Measurements from ENCODE around the gene FARP1. TPM values are rescaled to one million over a fixed set of nuclear protein-coding genes. Genes with fewer than 3 reads are reported as not detected.

Gene FARP1
- polyA plus RNA-seq, 1 of the 3 experiments (the other 2 are of a cell fraction) = 12.0 TPM

DNA sequence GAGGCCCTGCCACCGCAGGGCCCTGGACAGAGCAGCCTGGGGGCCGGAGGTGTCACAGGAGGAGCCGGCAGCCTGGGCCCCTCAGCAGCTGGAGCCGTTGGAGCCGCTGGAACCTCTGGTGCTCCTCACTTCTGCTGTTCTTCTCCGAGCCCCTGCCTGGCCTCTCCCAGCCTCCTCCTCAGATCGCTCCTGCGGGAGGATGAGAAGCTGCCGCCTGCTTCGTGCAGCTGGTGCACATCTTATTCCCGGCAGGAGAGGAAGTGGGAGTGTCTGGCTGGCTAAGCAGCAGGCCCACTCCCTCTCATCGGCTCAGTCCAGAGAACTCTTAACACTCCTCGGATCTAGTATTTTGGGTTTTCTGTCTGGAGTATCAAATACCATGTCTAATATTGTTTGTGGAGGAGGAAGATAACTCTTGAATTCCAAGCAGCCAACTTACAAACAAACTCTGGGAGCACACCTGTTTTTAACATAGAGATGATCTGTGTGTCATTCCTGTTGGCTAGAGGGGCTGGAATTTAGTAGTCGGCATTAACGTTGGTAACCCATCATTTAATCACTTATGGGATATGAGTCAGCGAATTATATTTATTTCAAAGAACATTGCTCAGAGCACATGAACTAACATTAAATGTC lies 71.2 kb downstream of the FARP1 start (continued):
- TF ChIP-seq, protein P1, sequence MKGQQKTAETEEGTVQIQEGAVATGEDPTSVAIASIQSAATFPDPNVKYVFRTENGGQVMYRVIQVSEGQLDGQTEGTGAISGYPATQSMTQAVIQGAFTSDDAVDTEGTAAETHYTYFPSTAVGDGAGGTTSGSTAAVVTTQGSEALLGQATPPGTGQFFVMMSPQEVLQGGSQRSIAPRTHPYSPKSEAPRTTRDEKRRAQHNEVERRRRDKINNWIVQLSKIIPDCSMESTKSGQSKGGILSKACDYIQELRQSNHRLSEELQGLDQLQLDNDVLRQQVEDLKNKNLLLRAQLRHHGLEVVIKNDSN (IDR thresholded peaks at IDR 0.05; ENCODE audit: borderline replicate concordance, low read depth) = no peak

DNA sequence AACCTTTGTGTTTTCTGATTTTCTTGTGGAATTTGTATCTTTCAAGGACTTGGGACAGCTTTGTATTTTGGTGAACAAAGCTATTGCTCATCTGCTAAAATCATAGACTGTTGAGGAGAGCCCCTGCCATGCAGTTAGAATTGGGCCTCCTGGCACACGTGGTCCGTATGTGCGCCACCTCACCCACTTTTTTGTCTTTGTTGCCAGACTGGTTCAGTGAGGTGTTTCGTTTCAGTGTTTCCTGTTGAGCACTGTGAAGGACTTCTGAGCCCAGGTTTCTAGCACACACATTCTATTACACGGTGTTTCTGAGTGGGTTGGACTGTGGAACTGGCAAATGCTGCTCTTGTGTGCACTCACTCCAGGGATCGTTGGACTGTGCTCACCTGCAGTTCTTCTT lies 71.8 kb downstream of the FARP1 start:
- no peak overlapping the region for H3K9ac ChIP-seq
- H3K4me3 ChIP-seq (ENCODE audit: low read depth in 2 of 2, low read length in 1 of 2) = no peak overlapping the region
- H2AFZ ChIP-seq (ENCODE audit: low read depth) = no peak overlapping the region
- no peaks in the 10 kb centered on the region for H3K9me2 ChIP-seq
- 87% methylated on average over 6 of the region's 6 CpGs for WGBS (ENCODE audit: low lambda C conversion rate)
- H4K20me1 ChIP-seq (ENCODE audit: insufficient read depth) = no peaks in the 10 kb centered on the region
- ChIA-PET CTCF (interaction anchor here (1.0 kb wide), 1 partner anchor 25 kb away, joined by 3 read pairs; no protein-coding TSS in a partner anchor), POLR2A (no interaction called here)
- peaks cover 22% of the 10 kb centered on the region for H3F3A ChIP-seq (replicated peaks; ENCODE audit: insufficient read depth)
- H3K4me2 ChIP-seq = peak overlapping the region; percentile 56; the same call in 1 of the 2 replicates
- peak overlapping the region; percentile 50 to 72; a peak in 3 of 4 replicates for H3K27ac ChIP-seq (ENCODE audit: low read depth in 2 of 2, low read length in 1 of 2)
- peaks cover 0 to 3% of the 10 kb centered on the region in 2 experiments for H3K36me3 ChIP-seq (replicated peaks in 1 of 2; ENCODE audit: control insufficient read depth in 1 of 2, insufficient read depth in 2 of 2, low read length in 1 of 2)
- TF ChIP-seq, protein P2, sequence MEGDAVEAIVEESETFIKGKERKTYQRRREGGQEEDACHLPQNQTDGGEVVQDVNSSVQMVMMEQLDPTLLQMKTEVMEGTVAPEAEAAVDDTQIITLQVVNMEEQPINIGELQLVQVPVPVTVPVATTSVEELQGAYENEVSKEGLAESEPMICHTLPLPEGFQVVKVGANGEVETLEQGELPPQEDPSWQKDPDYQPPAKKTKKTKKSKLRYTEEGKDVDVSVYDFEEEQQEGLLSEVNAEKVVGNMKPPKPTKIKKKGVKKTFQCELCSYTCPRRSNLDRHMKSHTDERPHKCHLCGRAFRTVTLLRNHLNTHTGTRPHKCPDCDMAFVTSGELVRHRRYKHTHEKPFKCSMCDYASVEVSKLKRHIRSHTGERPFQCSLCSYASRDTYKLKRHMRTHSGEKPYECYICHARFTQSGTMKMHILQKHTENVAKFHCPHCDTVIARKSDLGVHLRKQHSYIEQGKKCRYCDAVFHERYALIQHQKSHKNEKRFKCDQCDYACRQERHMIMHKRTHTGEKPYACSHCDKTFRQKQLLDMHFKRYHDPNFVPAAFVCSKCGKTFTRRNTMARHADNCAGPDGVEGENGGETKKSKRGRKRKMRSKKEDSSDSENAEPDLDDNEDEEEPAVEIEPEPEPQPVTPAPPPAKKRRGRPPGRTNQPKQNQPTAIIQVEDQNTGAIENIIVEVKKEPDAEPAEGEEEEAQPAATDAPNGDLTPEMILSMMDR (IDR thresholded peaks at IDR 0.05) = no peak
- TF ChIP-seq YY1 (IDR thresholded peaks at IDR 0.05; ENCODE audit: low read depth) = no peak
- no peak for TF ChIP-seq JUND (IDR thresholded peaks at IDR 0.05)
- TF ChIP-seq, protein P3, sequence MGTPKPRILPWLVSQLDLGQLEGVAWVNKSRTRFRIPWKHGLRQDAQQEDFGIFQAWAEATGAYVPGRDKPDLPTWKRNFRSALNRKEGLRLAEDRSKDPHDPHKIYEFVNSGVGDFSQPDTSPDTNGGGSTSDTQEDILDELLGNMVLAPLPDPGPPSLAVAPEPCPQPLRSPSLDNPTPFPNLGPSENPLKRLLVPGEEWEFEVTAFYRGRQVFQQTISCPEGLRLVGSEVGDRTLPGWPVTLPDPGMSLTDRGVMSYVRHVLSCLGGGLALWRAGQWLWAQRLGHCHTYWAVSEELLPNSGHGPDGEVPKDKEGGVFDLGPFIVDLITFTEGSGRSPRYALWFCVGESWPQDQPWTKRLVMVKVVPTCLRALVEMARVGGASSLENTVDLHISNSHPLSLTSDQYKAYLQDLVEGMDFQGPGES (IDR thresholded peaks at IDR 0.05; ENCODE audit: low read depth, low read length) = no peak
- TF ChIP-seq, protein P4, sequence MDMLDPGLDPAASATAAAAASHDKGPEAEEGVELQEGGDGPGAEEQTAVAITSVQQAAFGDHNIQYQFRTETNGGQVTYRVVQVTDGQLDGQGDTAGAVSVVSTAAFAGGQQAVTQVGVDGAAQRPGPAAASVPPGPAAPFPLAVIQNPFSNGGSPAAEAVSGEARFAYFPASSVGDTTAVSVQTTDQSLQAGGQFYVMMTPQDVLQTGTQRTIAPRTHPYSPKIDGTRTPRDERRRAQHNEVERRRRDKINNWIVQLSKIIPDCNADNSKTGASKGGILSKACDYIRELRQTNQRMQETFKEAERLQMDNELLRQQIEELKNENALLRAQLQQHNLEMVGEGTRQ (IDR thresholded peaks at IDR 0.05; ENCODE audit: borderline replicate concordance, low read depth, low read length) = no peak
- TF ChIP-seq, protein P5, sequence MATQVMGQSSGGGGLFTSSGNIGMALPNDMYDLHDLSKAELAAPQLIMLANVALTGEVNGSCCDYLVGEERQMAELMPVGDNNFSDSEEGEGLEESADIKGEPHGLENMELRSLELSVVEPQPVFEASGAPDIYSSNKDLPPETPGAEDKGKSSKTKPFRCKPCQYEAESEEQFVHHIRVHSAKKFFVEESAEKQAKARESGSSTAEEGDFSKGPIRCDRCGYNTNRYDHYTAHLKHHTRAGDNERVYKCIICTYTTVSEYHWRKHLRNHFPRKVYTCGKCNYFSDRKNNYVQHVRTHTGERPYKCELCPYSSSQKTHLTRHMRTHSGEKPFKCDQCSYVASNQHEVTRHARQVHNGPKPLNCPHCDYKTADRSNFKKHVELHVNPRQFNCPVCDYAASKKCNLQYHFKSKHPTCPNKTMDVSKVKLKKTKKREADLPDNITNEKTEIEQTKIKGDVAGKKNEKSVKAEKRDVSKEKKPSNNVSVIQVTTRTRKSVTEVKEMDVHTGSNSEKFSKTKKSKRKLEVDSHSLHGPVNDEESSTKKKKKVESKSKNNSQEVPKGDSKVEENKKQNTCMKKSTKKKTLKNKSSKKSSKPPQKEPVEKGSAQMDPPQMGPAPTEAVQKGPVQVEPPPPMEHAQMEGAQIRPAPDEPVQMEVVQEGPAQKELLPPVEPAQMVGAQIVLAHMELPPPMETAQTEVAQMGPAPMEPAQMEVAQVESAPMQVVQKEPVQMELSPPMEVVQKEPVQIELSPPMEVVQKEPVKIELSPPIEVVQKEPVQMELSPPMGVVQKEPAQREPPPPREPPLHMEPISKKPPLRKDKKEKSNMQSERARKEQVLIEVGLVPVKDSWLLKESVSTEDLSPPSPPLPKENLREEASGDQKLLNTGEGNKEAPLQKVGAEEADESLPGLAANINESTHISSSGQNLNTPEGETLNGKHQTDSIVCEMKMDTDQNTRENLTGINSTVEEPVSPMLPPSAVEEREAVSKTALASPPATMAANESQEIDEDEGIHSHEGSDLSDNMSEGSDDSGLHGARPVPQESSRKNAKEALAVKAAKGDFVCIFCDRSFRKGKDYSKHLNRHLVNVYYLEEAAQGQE (IDR thresholded peaks at IDR 0.05; ENCODE audit: low read depth, low read length) = no peak
- no peak for TF ChIP-seq RFX5 (IDR thresholded peaks at IDR 0.05; ENCODE audit: low read length)
- TF ChIP-seq, protein P6, sequence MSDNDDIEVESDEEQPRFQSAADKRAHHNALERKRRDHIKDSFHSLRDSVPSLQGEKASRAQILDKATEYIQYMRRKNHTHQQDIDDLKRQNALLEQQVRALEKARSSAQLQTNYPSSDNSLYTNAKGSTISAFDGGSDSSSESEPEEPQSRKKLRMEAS (IDR thresholded peaks at IDR 0.05; ENCODE audit: low read depth) = no peak
- TF ChIP-seq NFIC (IDR thresholded peaks at IDR 0.05; ENCODE audit: borderline replicate concordance) = no peak
- TF ChIP-seq TAF1 (IDR thresholded peaks at IDR 0.05; ENCODE audit: borderline replicate concordance, low read depth, low read length) = no peak
- no peak for TF ChIP-seq SIN3A (IDR thresholded peaks at IDR 0.05; ENCODE audit: borderline replicate concordance, low read depth, low read length)
- TF ChIP-seq SMC3 (IDR thresholded peaks at IDR 0.05; ENCODE audit: low read depth, low read length) = no peak
- no peak for TF ChIP-seq FOXJ3 (CRISPR knock-in tag; IDR thresholded peaks at IDR 0.05)
- no peak for TF ChIP-seq FOSL2 (IDR thresholded peaks at IDR 0.05; ENCODE audit: borderline replicate concordance, low read depth)
- TF ChIP-seq MXI1 (IDR thresholded peaks at IDR 0.05; ENCODE audit: low read depth, low read length) = no peak
- TF ChIP-seq, protein P7, sequence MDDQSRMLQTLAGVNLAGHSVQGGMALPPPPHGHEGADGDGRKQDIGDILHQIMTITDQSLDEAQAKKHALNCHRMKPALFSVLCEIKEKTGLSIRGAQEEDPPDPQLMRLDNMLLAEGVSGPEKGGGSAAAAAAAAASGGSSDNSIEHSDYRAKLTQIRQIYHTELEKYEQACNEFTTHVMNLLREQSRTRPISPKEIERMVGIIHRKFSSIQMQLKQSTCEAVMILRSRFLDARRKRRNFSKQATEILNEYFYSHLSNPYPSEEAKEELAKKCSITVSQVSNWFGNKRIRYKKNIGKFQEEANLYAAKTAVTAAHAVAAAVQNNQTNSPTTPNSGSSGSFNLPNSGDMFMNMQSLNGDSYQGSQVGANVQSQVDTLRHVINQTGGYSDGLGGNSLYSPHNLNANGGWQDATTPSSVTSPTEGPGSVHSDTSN (IDR thresholded peaks at IDR 0.05) = no peak
- H3K27me3 ChIP-seq (ENCODE audit: insufficient read depth) = no peaks in the 10 kb centered on the region
- DNase-seq = no peak
- no peaks in the 10 kb centered on the region for H3K9me3 ChIP-seq
- peaks cover 8 to 30% of the 10 kb centered on the region in 2 experiments; a peak in 3 of 4 replicates for H3K4me1 ChIP-seq (ENCODE audit: control insufficient read depth in 1 of 2, insufficient read depth in 2 of 2, low read depth in 1 of 2, low read length in 1 of 2)
- H3K79me2 ChIP-seq (ENCODE audit: insufficient read depth) = peaks cover 30% of the 10 kb centered on the region
